ENCODE measurements around the gene SPATA31E1. TPM values are rescaled to one million over a fixed set of nuclear protein-coding genes. Genes with fewer than 3 reads are reported as not detected.

SPATA31E1 gene
- total and polyA plus RNA-seq, 2 donors (not counting 1 experiment from before 2014, with no cell fraction given) = not detected

- Histone ChIP-seq H3K4me2 (ENCODE audit: extremely low read depth, insufficient read depth, low read length) (no peak overlapping the region), H3K9me3 (ENCODE audit: control insufficient read depth, insufficient read depth, low read depth, low read length) (no peaks in the 10 kb centered on the region), H3K36me3 (ENCODE audit: control insufficient read depth, insufficient read depth, low read length) (no peaks in the 10 kb centered on the region), H2AFZ (ENCODE audit: low read length) (no peak overlapping the region), H3K27me3 (ENCODE audit: control insufficient read depth, insufficient read depth, low read length) (no peaks in the 10 kb centered on the region), H3K27ac (ENCODE audit: insufficient read depth, low read length) (no peak overlapping the region), H4K20me1 (ENCODE audit: control insufficient read depth, extremely low read depth, insufficient read depth, low read length) (no peaks in the 10 kb centered on the region), H3K9ac (ENCODE audit: insufficient read depth, low read length) (no peak overlapping the region), H3K79me2 (ENCODE audit: control insufficient read depth, insufficient read depth, low read length) (no peaks in the 10 kb centered on the region), H3K4me1 (ENCODE audit: control insufficient read depth, extremely low read depth, insufficient read depth, low read length) (no peaks in the 10 kb centered on the region), H3K4me3 (replicated peaks in 1 of 4; ENCODE audit: control extremely low read depth in 1 of 4, insufficient read depth in 1 of 4, low read depth in 3 of 4, low read length in 4 of 4) (no peak overlapping the region)
- TF ChIP-seq, protein P1, sequence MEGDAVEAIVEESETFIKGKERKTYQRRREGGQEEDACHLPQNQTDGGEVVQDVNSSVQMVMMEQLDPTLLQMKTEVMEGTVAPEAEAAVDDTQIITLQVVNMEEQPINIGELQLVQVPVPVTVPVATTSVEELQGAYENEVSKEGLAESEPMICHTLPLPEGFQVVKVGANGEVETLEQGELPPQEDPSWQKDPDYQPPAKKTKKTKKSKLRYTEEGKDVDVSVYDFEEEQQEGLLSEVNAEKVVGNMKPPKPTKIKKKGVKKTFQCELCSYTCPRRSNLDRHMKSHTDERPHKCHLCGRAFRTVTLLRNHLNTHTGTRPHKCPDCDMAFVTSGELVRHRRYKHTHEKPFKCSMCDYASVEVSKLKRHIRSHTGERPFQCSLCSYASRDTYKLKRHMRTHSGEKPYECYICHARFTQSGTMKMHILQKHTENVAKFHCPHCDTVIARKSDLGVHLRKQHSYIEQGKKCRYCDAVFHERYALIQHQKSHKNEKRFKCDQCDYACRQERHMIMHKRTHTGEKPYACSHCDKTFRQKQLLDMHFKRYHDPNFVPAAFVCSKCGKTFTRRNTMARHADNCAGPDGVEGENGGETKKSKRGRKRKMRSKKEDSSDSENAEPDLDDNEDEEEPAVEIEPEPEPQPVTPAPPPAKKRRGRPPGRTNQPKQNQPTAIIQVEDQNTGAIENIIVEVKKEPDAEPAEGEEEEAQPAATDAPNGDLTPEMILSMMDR (conservative IDR thresholded peaks at IDR 0.05 in 1 of 2, IDR thresholded peaks at IDR 0.05 in 1 of 2; ENCODE audit: low read depth in 1 of 2, low read length in 2 of 2) = no peak
- TF ChIP-seq EZH2 (IDR thresholded peaks at IDR 0.05; ENCODE audit: low read length, missing control alignments) = no peak
- DNase-seq (ENCODE audit: low read depth in 2 of 2) = no peak
These were observed 8.2 kb downstream of the SPATA31E1 start for GRCh38 chr9:87890837-87891236.

GRCh38 chr9:87891754-87892153 is 9.1 kb downstream of the SPATA31E1 start:
- Histone ChIP-seq H3K4me1 (ENCODE audit: control insufficient read depth, extremely low read depth, insufficient read depth, low read length) (no peaks in the 10 kb centered on the region), H3K9me3 (ENCODE audit: control insufficient read depth, insufficient read depth, low read depth, low read length) (no peaks in the 10 kb centered on the region), H3K27ac (ENCODE audit: insufficient read depth, low read length) (no peak overlapping the region), H3K79me2 (ENCODE audit: control insufficient read depth, insufficient read depth, low read length) (no peaks in the 10 kb centered on the region), H3K27me3 (ENCODE audit: control insufficient read depth, insufficient read depth, low read length) (no peaks in the 10 kb centered on the region), H3K4me2 (ENCODE audit: extremely low read depth, insufficient read depth, low read length) (no peak overlapping the region), H3K4me3 (replicated peaks in 1 of 4; ENCODE audit: control extremely low read depth in 1 of 4, insufficient read depth in 1 of 4, low read depth in 3 of 4, low read length in 4 of 4) (no peak overlapping the region), H3K36me3 (ENCODE audit: control insufficient read depth, insufficient read depth, low read length) (no peaks in the 10 kb centered on the region), H2AFZ (ENCODE audit: low read length) (no peak overlapping the region), H4K20me1 (ENCODE audit: control insufficient read depth, extremely low read depth, insufficient read depth, low read length) (no peaks in the 10 kb centered on the region), H3K9ac (ENCODE audit: insufficient read depth, low read length) (no peak overlapping the region)
- TF ChIP-seq, protein P1 (conservative IDR thresholded peaks at IDR 0.05 in 1 of 2, IDR thresholded peaks at IDR 0.05 in 1 of 2; ENCODE audit: low read depth in 1 of 2, low read length in 2 of 2) = no peak
- no peak for TF ChIP-seq EZH2 (IDR thresholded peaks at IDR 0.05; ENCODE audit: low read length, missing control alignments)
- DNase-seq (ENCODE audit: low read depth in 2 of 2) = peak in 1 of 2 donors; percentile 50

GRCh38 chr9:87892956-87893355 is 10.3 kb downstream of the SPATA31E1 start:
- Histone ChIP-seq H3K9ac (ENCODE audit: insufficient read depth, low read length) (no peak overlapping the region), H3K9me3 (ENCODE audit: control insufficient read depth, insufficient read depth, low read depth, low read length) (no peaks in the 10 kb centered on the region), H4K20me1 (ENCODE audit: control insufficient read depth, extremely low read depth, insufficient read depth, low read length) (no peaks in the 10 kb centered on the region), H3K27me3 (ENCODE audit: control insufficient read depth, insufficient read depth, low read length) (no peaks in the 10 kb centered on the region), H3K27ac (ENCODE audit: insufficient read depth, low read length) (no peak overlapping the region), H3K4me1 (ENCODE audit: control insufficient read depth, extremely low read depth, insufficient read depth, low read length) (no peaks in the 10 kb centered on the region), H2AFZ (ENCODE audit: low read length) (no peak overlapping the region), H3K4me3 (replicated peaks in 1 of 4; ENCODE audit: control extremely low read depth in 1 of 4, insufficient read depth in 1 of 4, low read depth in 3 of 4, low read length in 4 of 4) (no peak overlapping the region), H3K36me3 (ENCODE audit: control insufficient read depth, insufficient read depth, low read length) (no peaks in the 10 kb centered on the region), H3K4me2 (ENCODE audit: extremely low read depth, insufficient read depth, low read length) (no peak overlapping the region), H3K79me2 (ENCODE audit: control insufficient read depth, insufficient read depth, low read length) (no peaks in the 10 kb centered on the region)
- no peak for TF ChIP-seq EZH2 (IDR thresholded peaks at IDR 0.05; ENCODE audit: low read length, missing control alignments)
- TF ChIP-seq, protein P1 (conservative IDR thresholded peaks at IDR 0.05 in 1 of 2, IDR thresholded peaks at IDR 0.05 in 1 of 2; ENCODE audit: low read depth in 1 of 2, low read length in 2 of 2) = no peak
- no peak for DNase-seq (ENCODE audit: low read depth in 2 of 2)

Data from fibroblast of lung (primary cell).